IMR-90 (cell line): ENCODE results near the gene NR1D1. TPM values are rescaled to one million over a fixed set of nuclear protein-coding genes. Genes with fewer than 3 reads are reported as not detected.

Experiments used
- ATAC-seq: fragments of 200-7000 bp; cut with Tn5 transposase; 2 replicates; pipeline ENCODE4 v1.9.1; 2020; ENCODE audit warnings: low read depth, mild to moderate bottlenecking, moderate library complexity
- BruUV-seq: library from RNA; stranded (reverse); fragments of 400-500 nt; replicated peaks from 2 replicates; lab custom pipeline; 2021; lab: Mats Ljungman, UMichigan
- CTCF ChIA-PET: fragments of 300-600 bp; formaldehyde crosslinking; extraction: SDS; loops from one replicate; lab custom pipeline; 2021; ENCODE audit warnings: antibody characterized with exemption; lab: Yijun Ruan, JAX
- POLR2A ChIA-PET: fragments of 300-600 bp; sonication (Branson Sonifier 250); formaldehyde crosslinking; loops from one replicate; lab custom pipeline; 2022; ENCODE audit warnings: antibody characterized with exemption; ENCODE audit not compliant: unreplicated experiment; lab: Charles Lee
- DNase-seq: peaks from one replicate; pipeline ENCODE4 v3.0.0; 2013
- H2AFZ ChIP-seq: replicated peaks from 2 replicates; pipeline ENCODE3; 2013; ENCODE audit warnings: low read length, mild to moderate bottlenecking; ENCODE audit not compliant: poor library complexity
- H2AK5ac ChIP-seq: 2 replicates; pipeline ENCODE4 v1.6.1; 2013; ENCODE audit warnings: low read depth, low read length, inconsistent platforms
- H2AK9ac ChIP-seq: replicated peaks from 2 replicates; pipeline ENCODE3; 2013; ENCODE audit warnings: mild to moderate bottlenecking, low read depth, low read length, moderate library complexity; ENCODE audit not compliant: poor library complexity
- H2BK120ac ChIP-seq: 2 replicates; pipeline ENCODE4 v1.6.1; 2013; ENCODE audit warnings: low read depth, low read length, inconsistent platforms
- H2BK15ac ChIP-seq: 3 replicates; pipeline ENCODE4 v1.6.1; 2013; ENCODE audit warnings: low read depth, low read length, inconsistent platforms
- H2BK20ac ChIP-seq: 2 replicates; pipeline ENCODE4 v1.6.1; 2013; ENCODE audit warnings: low read depth, mild to moderate bottlenecking, inconsistent platforms, low read length, moderate library complexity
- H2BK5ac ChIP-seq: 2 replicates; pipeline ENCODE4 v1.6.1; 2013; ENCODE audit warnings: mild to moderate bottlenecking, low read depth, low read length, inconsistent platforms; ENCODE audit not compliant: poor library complexity, severe bottlenecking
- H3K14ac ChIP-seq: replicated peaks from 2 replicates; pipeline ENCODE4 v1.6.1; 2013; ENCODE audit warnings: low read depth, low read length, inconsistent platforms
- H3K18ac ChIP-seq: 2 replicates; pipeline ENCODE4 v1.6.1; 2013; ENCODE audit warnings: low read depth, low read length, control low read depth
- H3K23ac ChIP-seq: 2 replicates; pipeline ENCODE4 v1.6.1; 2013; ENCODE audit warnings: low read depth, low read length, inconsistent platforms
- H3K27ac ChIP-seq: 2 replicates; pipeline ENCODE4 v1.5.1; 2013; ENCODE audit warnings: mild to moderate bottlenecking, control low read depth, low read length; ENCODE audit not compliant: insufficient read depth
- H3K27me3 ChIP-seq: 2 replicates; pipeline ENCODE4 v1.6.1; 2013; ENCODE audit warnings: low read length; ENCODE audit not compliant: control insufficient read depth, insufficient read depth
- H3K36me3 ChIP-seq: 2 replicates; pipeline ENCODE4 v1.6.1; 2013; ENCODE audit warnings: low read length, mixed read lengths; ENCODE audit not compliant: control insufficient read depth, insufficient read depth
- H3K4ac ChIP-seq: 2 replicates; pipeline ENCODE4 v1.6.1; 2013; ENCODE audit warnings: low read depth, low read length, inconsistent platforms
- H3K4me1 ChIP-seq: 2 replicates; pipeline ENCODE4 v1.6.1; 2013; ENCODE audit warnings: low read length, mixed read lengths; ENCODE audit not compliant: control insufficient read depth, insufficient read depth
- H3K4me2 ChIP-seq: 2 replicates; pipeline ENCODE4 v1.6.1; 2013; ENCODE audit warnings: low read depth, mild to moderate bottlenecking, control low read depth, low read length, moderate library complexity
- H3K4me3 ChIP-seq: 2 replicates; pipeline ENCODE4 v1.5.1; 2013; ENCODE audit warnings: low read depth, mild to moderate bottlenecking, control low read depth, low read length, moderate library complexity; ENCODE audit not compliant: insufficient read depth
- H3K56ac ChIP-seq: 2 replicates; pipeline ENCODE4 v1.6.1; 2013; ENCODE audit warnings: low read length, inconsistent platforms; ENCODE audit not compliant: insufficient read depth; ENCODE audit errors: extremely low read depth
- H3K79me1 ChIP-seq, 2 experiments: 2 replicates each; pipeline ENCODE4 v1.6.1; 2013; ENCODE audit warnings: low read length in 2 of 2, inconsistent platforms in 1 of 2, low read depth in 1 of 2
- H3K9ac ChIP-seq: 2 replicates; pipeline ENCODE4 v1.6.1; 2013; ENCODE audit warnings: low read depth, low read length, control low read depth
- H3K9me1 ChIP-seq: 2 replicates; pipeline ENCODE4 v1.6.1; 2013; ENCODE audit warnings: low read length, inconsistent platforms; ENCODE audit not compliant: insufficient read depth
- H3K9me3 ChIP-seq: 2 replicates; pipeline ENCODE4 v1.6.1; 2013; ENCODE audit warnings: low read length; ENCODE audit not compliant: control insufficient read depth, insufficient read depth
- H4K20me1 ChIP-seq: 2 replicates; pipeline ENCODE4 v1.6.1; 2013; ENCODE audit warnings: low read length, inconsistent platforms; ENCODE audit not compliant: insufficient read depth
- H4K5ac ChIP-seq: 2 replicates; pipeline ENCODE4 v1.6.1; 2013; ENCODE audit warnings: mild to moderate bottlenecking, low read depth, low read length, control low read depth
- H4K8ac ChIP-seq, 2 experiments: 2 replicates each; pipeline ENCODE4 v1.6.1; 2013; ENCODE audit warnings: low read depth in 2 of 2, low read length in 2 of 2, control low read depth in 1 of 2, inconsistent platforms in 1 of 2
- H4K91ac ChIP-seq: 2 replicates; pipeline ENCODE4 v1.6.1; 2013; ENCODE audit warnings: low read depth, low read length, inconsistent platforms; ENCODE audit not compliant: insufficient read depth
- MAZ ChIP-seq: IDR thresholded peaks from 2 replicates; pipeline ENCODE4 v1.6.1; 2012; ENCODE audit warnings: low read depth, mild to moderate bottlenecking, low read length, improper control_type of control experiment, moderate library complexity, borderline replicate concordance
- WGBS, 2 experiments: methylation state at CpG; one replicate each; pipeline versions ENCODE4 v1.1.5 to v1.1.7; 2013; ENCODE audit warnings: missing lambda C conversion rate in 2 of 2; ENCODE audit not compliant: insufficient read length in 1 of 2; ENCODE audit errors: extremely low coverage in 2 of 2; 5-methylcytosine and 5-hydroxymethylcytosine counted together
- dilution Hi-C: fragments of 300-500 bp; cut with HindIII; formaldehyde crosslinking; loops from one replicate; pipeline ENCODE4 v1.14.3; 2018; ENCODE audit warnings: low sequenced_read_pairs; ENCODE audit not compliant: unreplicated experiment
- in situ Hi-C: fragments of 300-500 bp; cut with MboI; formaldehyde crosslinking; loops from 3 replicates; pipeline ENCODE4 v1.14.3; 2019; ENCODE audit warnings: low sequenced_read_pairs, inconsistent platforms, mixed read lengths
- intact Hi-C: fragments of 100-400 bp; cut with micrococcal nuclease; formaldehyde crosslinking; loops from 2 replicates; pipeline ENCODE4 v1.10.0; 2022
- polyA plus RNA-seq, 3 experiments: library from polyadenylated mRNA; depleted of rRNA; stranded (reverse); fragments of >200 nt; gene quantifications; 2 replicates each; pipeline ENCODE4 v1.2.3, GENCODE V29; 2012; ENCODE audit warnings: low replicate concordance in 1 of 3
- total RNA-seq: library from RNA; depleted of rRNA; stranded (reverse); fragments of >200 nt; gene quantifications from 2 replicates; pipeline ENCODE4 v1.2.3, GENCODE V29; 2012

The NR1D1 gene
- total and polyA plus RNA-seq, 2 of the 4 experiments (the other 2 are of a cell fraction): 0.36 to 7.2 TPM

GRCh38 chr17:40067710-40068109, 32.7 kb downstream of the NR1D1 start:
- CTCF ChIA-PET: interaction anchor here (3.9 kb wide), 1 partner anchor 8 kb away, joined by 24 read pairs; no protein-coding TSS in a partner anchor
- Histone ChIP-seq H3K4ac (peak overlapping the region; percentile 96), H4K20me1 (peaks cover 33% of the 10 kb centered on the region), H2BK120ac (peak overlapping the region; percentile 82; the same call in 1 of the 2 replicates), H2AFZ (no peak overlapping the region), H2AK9ac (peak overlapping the region; percentile 44), H3K4me2 (no peak overlapping the region), H3K23ac (peak overlapping the region; percentile 95; the same call in 1 of the 2 replicates), H4K8ac (peak overlapping the region; percentile 33 to 99; a peak in 2 of 4 replicates), H2BK20ac (no peak overlapping the region; the same call in 1 of the 2 replicates), H3K9me3 (no peaks in the 10 kb centered on the region), H3K27me3 (no peaks in the 10 kb centered on the region), H2BK5ac (peak overlapping the region; percentile 65), H3K79me1 (peaks cover 38 to 91% of the 10 kb centered on the region in 2 experiments), H3K4me1 (peaks cover 61% of the 10 kb centered on the region), H2BK15ac (peak overlapping the region; percentile 55; the same call in 1 of the 3 replicates), H3K56ac (no peak overlapping the region), H3K4me3 (no peak overlapping the region), H3K36me3 (no peaks in the 10 kb centered on the region), H3K9ac (no peak overlapping the region), H3K14ac (peak overlapping the region; percentile 86; the same call in 1 of the 2 replicates), H2AK5ac (peak overlapping the region; percentile 91), H3K18ac (no peak overlapping the region), H4K5ac (no peak overlapping the region), H4K91ac (peak overlapping the region; percentile 81), H3K27ac (peak overlapping the region; percentile 25; the same call in 1 of the 2 replicates), H3K9me1 (peaks cover 52% of the 10 kb centered on the region)
- dilution Hi-C loops: no loop called here
- DNase-seq (no peak), ATAC-seq (no peak)
- in situ Hi-C loops: no loop called here
- WGBS, 2 experiments: 100% methylated on average over 1 of the region's 7 CpGs; no CpG with 5 or more reads in 1 of the 2 experiments
- intact Hi-C loops: loop anchor here (2.0 kb wide), 1 partner anchor 43 kb away; no protein-coding TSS in a partner anchor
- TF ChIP-seq MAZ: no peak
- POLR2A ChIA-PET: no interaction called here
- BruUV-seq: no TSS peak
